GM21786 (cell line): ENCODE data around the gene DPP6.
"Not testable (repeated sequence)": the region's sequence is repeated elsewhere in the genome, so short reads cannot be mapped to it uniquely, and the experiment has no call there.

ENCODE experiments used
- ATAC-seq: cut with Tn5 transposase; IDR thresholded peaks from one replicate; pipeline ENCODE4 v1.9.1; 2021; ENCODE audit not compliant: unreplicated experiment

Gene DPP6

GRCh38 chr7:154646126-154647013 lies 594.2 kb downstream of the DPP6 start:
- ATAC-seq = no peak

GRCh38 chr7:154647625-154648024 lies 595.4 kb downstream of the DPP6 start:
- ATAC-seq = no peak

GRCh38 chr7:154649015-154649414 lies 596.8 kb downstream of the DPP6 start:
- no peak for ATAC-seq

- no peak for ATAC-seq
Observed at GRCh38 chr7:154649434-154649833, 597.2 kb downstream of the DPP6 start.

GRCh38 chr7:154650275-154650674 lies 598.1 kb downstream of the DPP6 start:
- no peak for ATAC-seq

- ATAC-seq = no peak
Observed at GRCh38 chr7:154651501-154651900, 599.3 kb downstream of the DPP6 start.

GRCh38 chr7:154652564-154652963 lies 600.4 kb downstream of the DPP6 start:
- ATAC-seq = no peak

GRCh38 chr7:154653281-154653680 lies 601.1 kb downstream of the DPP6 start:
- no peak for ATAC-seq

GRCh38 chr7:154656618-154657017 lies 604.4 kb downstream of the DPP6 start:
- no peak for ATAC-seq

GRCh38 chr7:154666768-154667167 lies 614.6 kb downstream of the DPP6 start:
- no peak for ATAC-seq

GRCh38 chr7:154672659-154673415 lies 620.6 kb downstream of the DPP6 start:
- no peak for ATAC-seq

GRCh38 chr7:154674191-154674590 lies 622.0 kb downstream of the DPP6 start:
- ATAC-seq = no peak

GRCh38 chr7:154675560-154675959 lies 623.4 kb downstream of the DPP6 start:
- no peak for ATAC-seq

- not testable (repeated sequence) for ATAC-seq
Observed at GRCh38 chr7:154676033-154676421, 623.8 kb downstream of the DPP6 start.

- ATAC-seq = no peak
Observed at GRCh38 chr7:154676422-154677073, 624.4 kb downstream of the DPP6 start.

- no peak for ATAC-seq
Observed at GRCh38 chr7:154677454-154677853, 625.3 kb downstream of the DPP6 start.

GRCh38 chr7:154678001-154678550 lies 625.9 kb downstream of the DPP6 start:
- not testable (repeated sequence) for ATAC-seq

- no peak for ATAC-seq
Observed at GRCh38 chr7:154679379-154680053, 627.3 kb downstream of the DPP6 start.

- no peak for ATAC-seq
Observed at GRCh38 chr7:154680894-154681659, 628.9 kb downstream of the DPP6 start.

GRCh38 chr7:154682003-154682402 lies 629.8 kb downstream of the DPP6 start:
- no peak for ATAC-seq
